ENCODE data around the gene SNTG2.

GRCh38 chr2:1091895-1092585 is 141.4 kb downstream of the SNTG2 start:
- TF ChIP-seq POLR2AphosphoS5 (IDR thresholded peaks at IDR 0.05) = no peak
- no peak for TF ChIP-seq CTCF (IDR thresholded peaks at IDR 0.05)

Data from esophagus muscularis mucosa (tissue), 3 donors.